Brain microvascular endothelial cell (primary cell): ENCODE results near the gene RABGAP1.

Experiments used
- DNase-seq: peaks from one replicate; pipeline ENCODE4 v3.0.0-alpha.2; 2020
- H3K27ac ChIP-seq: fragments of 250-450 bp; sonication (Bioruptor Pico); 2 replicates; pipeline ENCODE4 v1.5.1; 2020; ENCODE audit warnings: mild to moderate bottlenecking, moderate library complexity
- H3K27me3 ChIP-seq: fragments of 250-450 bp; sonication (Bioruptor Pico); replicated peaks from 2 replicates; pipeline ENCODE4 v1.5.1; 2020; ENCODE audit warnings: mild to moderate bottlenecking
- H3K36me3 ChIP-seq: fragments of 250-450 bp; sonication (Bioruptor Pico); replicated peaks from 2 replicates; pipeline ENCODE4 v1.5.1; 2020; ENCODE audit warnings: mild to moderate bottlenecking
- H3K4me3 ChIP-seq: 2 replicates; pipeline ENCODE4 v1.5.1; 2011; ENCODE audit warnings: low read depth, mild to moderate bottlenecking, control low read depth, low read length, moderate library complexity
- in situ Hi-C: cut with HindIII; loops from 2 replicates; pipeline ENCODE4 v1.10.0; 2017; ENCODE audit warnings: low sequenced_read_pairs, low pct_ligation_motif_present
- TF ChIP-seq, protein P1 (sequence below): IDR thresholded peaks from 2 replicates; pipeline ENCODE4 v1.5.1; 2011; ENCODE audit warnings: low read depth, mild to moderate bottlenecking, moderate library complexity, low read length, control low read depth, inconsistent platforms; ENCODE audit errors: missing control alignments

Gene RABGAP1

DNA sequence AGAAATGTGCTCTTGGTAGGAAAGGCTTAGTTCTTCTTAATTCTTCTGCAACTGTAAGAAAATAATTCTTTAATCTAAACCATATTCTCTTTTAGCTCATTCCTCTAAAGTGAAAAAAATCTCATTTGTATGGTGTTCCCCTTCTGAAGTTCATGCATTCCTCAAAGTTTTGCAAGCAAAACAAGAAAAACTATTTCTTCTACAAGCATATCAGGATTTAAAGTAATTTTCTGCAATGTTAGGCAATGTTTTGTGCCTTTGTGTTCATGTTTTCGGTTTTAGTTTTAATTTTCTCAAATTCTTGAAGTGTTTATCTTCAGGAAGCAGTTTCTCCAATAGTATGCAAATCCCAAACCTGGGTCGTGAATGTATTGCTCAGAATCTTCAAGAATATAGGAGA, 80.0 kb downstream of the RABGAP1 start:
- TF ChIP-seq, protein P1, sequence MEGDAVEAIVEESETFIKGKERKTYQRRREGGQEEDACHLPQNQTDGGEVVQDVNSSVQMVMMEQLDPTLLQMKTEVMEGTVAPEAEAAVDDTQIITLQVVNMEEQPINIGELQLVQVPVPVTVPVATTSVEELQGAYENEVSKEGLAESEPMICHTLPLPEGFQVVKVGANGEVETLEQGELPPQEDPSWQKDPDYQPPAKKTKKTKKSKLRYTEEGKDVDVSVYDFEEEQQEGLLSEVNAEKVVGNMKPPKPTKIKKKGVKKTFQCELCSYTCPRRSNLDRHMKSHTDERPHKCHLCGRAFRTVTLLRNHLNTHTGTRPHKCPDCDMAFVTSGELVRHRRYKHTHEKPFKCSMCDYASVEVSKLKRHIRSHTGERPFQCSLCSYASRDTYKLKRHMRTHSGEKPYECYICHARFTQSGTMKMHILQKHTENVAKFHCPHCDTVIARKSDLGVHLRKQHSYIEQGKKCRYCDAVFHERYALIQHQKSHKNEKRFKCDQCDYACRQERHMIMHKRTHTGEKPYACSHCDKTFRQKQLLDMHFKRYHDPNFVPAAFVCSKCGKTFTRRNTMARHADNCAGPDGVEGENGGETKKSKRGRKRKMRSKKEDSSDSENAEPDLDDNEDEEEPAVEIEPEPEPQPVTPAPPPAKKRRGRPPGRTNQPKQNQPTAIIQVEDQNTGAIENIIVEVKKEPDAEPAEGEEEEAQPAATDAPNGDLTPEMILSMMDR, result no peak
- in situ Hi-C loops, result no loop called here
- no peak for DNase-seq
- H3K27ac ChIP-seq, result no peak overlapping the region
- no peaks in the 10 kb centered on the region for H3K27me3 ChIP-seq
- H3K36me3 ChIP-seq, result peaks cover 12% of the 10 kb centered on the region
- no peak overlapping the region for H3K4me3 ChIP-seq

- no peak for DNase-seq
- Histone ChIP-seq H3K36me3 (peaks cover 3% of the 10 kb centered on the region), H3K27ac (no peak overlapping the region), H3K4me3 (no peak overlapping the region), H3K27me3 (no peaks in the 10 kb centered on the region)
- TF ChIP-seq, protein P1, result no peak
- in situ Hi-C loops, result no loop called here
These were observed 85.6 kb downstream of the RABGAP1 start for GRCh38 chr9:123026425-123026824.

DNA sequence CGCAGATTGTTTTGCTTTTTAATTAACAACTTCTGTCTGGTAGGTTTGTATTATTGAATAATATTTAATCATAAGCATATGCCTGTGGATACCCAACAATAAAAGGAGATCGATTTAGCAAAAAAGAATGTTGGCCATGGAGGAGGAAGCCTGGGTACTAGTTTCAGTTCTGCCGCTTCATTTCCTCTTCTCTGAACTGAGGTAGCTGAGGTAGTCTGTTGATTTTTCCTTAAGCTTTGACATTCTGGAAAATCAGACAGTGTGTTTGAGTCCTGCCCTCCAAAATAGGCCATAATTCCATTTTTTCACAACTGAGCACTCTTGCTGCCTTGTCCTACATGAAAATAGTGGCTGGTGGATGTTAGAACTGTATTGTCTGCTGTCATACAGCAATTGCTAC, 86.7 kb downstream of the RABGAP1 start:
- no peak for DNase-seq
- Histone ChIP-seq H3K4me3 (no peak overlapping the region), H3K27ac (no peak overlapping the region), H3K36me3 (no peaks in the 10 kb centered on the region), H3K27me3 (no peaks in the 10 kb centered on the region)
- TF ChIP-seq, protein P1, result no peak
- in situ Hi-C loops, result no loop called here

- in situ Hi-C loops, result no loop called here
- DNase-seq, result no peak
- TF ChIP-seq, protein P1, result no peak
- Histone ChIP-seq H3K4me3 (no peak overlapping the region), H3K27me3 (no peaks in the 10 kb centered on the region), H3K36me3 (no peaks in the 10 kb centered on the region), H3K27ac (no peak overlapping the region)
These were observed 87.3 kb downstream of the RABGAP1 start for GRCh38 chr9:123028136-123028535.

GRCh38 chr9:123028973-123029372, 88.2 kb downstream of the RABGAP1 start:
- no peak for DNase-seq
- Histone ChIP-seq H3K27ac (no peak overlapping the region), H3K27me3 (no peaks in the 10 kb centered on the region), H3K36me3 (no peaks in the 10 kb centered on the region), H3K4me3 (no peak overlapping the region)
- TF ChIP-seq, protein P1, result no peak
- in situ Hi-C loops, result no loop called here

DNA sequence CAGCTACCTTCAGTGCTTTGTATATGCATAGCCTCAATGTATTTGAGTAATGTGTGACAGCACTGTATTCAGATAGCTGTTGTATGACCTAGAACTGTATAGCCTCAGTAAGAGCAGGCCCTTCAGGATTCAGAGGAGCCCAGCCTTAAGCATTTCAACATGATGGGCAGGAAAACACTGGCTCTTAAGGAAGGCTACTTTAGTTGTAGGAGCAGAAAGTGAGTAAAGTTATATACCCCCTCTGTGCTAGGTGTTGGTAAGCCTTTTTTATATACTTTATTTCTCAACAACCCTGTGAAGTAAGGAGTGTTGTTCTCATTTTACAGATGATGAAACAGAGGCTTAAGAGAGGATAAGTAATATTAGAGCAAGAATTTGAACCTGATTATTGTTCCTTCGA, 91.1 kb downstream of the RABGAP1 start:
- in situ Hi-C loops, result no loop called here
- TF ChIP-seq, protein P1, result no peak
- DNase-seq, result no peak
- Histone ChIP-seq H3K36me3 (no peaks in the 10 kb centered on the region), H3K4me3 (no peak overlapping the region), H3K27me3 (no peaks in the 10 kb centered on the region), H3K27ac (no peak overlapping the region)
